Stimulated activated CD8-positive, alpha-beta memory T cell treated with anti-CD3 and anti-CD28 coated beads, Interleukin-12 subunit alpha, Interleukin-12 subunit beta, amount 100 ng/mL, for 1 hour (primary cell): ENCODE results near the gene PPP1R13B.
"Not testable (repeated sequence)": the region's sequence is repeated elsewhere in the genome, so short reads cannot be mapped to it uniquely, and the experiment has no call there.

Experiments used
- DNase-seq: peaks from one replicate; pipeline ENCODE4 v3.0.0-alpha.2; 2020; ENCODE audit warnings: low read depth

PPP1R13B gene

DNA sequence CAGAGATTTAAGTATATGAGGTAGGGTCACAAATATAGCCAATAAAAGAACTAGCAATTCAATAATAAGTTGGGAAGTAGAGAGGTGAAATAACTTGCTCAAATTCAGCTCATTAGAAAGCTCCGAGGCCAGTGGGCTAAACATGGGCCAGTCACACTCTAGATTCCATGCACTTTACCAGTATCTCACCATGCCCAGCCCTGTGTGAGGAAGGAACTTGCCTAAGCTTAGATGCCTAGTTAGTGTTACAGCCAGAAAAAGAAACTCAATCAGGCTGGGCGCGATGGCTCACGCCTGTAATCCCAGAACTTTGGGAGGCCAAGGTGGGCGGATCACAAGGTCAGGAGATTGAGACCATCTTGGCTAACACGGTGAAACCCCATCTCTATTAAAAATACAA is 71.1 kb downstream of the PPP1R13B start:
- DNase-seq = not testable (repeated sequence)

DNA sequence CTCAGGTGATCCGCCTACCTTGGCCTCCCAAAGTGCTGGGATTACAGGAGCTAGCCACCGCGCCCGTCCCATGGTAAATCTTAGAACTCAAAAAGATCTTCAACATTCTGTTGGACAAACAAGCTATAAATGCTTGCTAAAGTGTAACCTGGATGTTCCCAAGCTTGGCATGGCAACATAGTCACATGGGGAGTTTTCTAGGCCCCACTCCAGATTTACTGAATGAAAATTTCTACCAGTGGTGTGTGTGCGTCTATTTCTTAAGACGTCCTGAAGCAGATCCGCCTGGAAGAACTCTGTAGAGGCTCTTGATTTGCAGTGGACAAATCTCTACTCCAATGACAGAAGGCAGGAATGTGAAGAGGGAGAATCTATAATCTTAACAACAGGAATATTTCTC is 71.9 kb downstream of the PPP1R13B start:
- DNase-seq = no peak

DNA sequence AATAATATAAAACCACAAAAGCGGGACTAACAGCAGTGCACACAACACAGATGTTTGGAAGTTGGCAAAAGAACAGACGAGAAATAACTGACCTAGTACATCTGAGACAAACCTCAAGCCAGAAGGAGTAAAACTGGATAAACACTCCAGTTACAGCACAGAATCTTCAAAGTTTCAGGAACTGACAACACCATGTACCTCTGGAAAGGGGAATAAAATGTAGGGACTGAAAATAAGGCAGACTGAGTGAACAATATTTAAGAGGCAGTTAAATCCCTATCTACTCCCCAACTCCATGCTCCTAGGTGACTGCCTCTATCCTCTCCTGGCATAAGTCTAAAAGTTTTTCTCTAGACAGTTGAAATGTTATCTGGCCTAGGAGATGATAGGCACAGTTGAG is 73.9 kb downstream of the PPP1R13B start:
- no peak for DNase-seq

DNA sequence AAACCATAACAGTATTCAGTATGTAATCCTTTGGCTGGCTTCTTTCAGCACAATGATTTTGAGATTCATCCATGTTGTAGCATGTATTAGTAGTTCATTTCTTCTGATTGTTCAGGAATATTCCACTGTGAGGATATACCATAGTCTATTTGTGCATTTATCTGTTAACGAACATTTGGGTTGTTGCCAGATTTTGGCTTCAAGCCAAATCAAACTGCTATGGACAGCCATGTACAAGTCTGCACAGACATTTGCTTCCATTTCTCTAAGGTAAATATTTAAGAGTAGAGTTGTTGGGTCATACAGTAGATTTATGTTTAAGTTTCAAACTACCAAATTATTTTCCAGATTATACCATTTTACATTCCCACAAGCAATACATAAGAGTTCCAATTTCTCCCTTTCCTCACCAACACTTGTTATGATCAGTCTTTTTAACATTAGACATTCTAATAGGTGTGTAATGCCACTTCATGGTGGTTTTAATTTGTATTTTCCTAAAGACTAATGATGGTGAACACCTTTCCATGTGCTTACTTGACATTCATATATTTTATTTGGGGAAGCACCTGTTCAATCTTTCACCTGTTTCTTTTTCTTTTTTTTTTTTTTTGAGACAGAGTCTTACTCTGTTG is 75.2 kb downstream of the PPP1R13B start:
- DNase-seq = no peak

DNA sequence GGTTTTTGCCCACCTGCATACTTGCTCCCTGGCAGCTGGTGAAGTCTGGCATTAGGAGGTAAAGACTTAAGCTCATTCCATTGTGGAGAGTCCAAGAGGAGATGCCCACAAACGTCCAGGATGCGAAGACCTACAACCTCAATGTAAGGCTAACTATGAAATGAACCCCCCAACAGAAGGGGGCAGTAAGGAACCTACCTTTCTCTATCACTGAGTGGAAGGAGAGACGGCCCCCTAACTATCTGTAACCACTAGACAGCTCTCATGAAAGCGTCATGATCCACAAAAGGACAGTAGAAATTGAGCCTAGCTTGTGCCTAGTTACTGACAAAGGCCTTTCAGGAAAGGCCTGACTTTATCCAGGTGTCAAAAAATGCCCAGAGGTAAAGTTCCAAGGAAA is 76.5 kb downstream of the PPP1R13B start:
- no peak for DNase-seq

DNA sequence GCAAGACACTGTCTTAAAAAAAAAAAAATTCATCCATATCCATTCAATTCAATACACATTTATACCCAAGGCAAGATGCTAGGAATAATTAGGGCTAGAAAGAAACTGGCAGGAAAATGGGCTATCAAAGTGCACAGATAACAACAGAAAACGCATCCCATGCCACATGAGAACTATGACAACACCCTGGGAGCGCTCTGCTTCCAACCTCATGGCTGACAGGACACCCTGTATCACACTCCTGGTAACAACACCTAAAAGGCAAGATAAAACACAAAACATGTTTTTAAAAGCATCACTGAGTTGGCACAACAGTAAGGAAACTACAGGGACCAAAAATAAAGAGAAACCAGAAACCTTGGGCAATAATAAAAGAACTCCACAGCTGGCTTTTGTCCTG is 76.9 kb downstream of the PPP1R13B start:
- no peak for DNase-seq

DNA sequence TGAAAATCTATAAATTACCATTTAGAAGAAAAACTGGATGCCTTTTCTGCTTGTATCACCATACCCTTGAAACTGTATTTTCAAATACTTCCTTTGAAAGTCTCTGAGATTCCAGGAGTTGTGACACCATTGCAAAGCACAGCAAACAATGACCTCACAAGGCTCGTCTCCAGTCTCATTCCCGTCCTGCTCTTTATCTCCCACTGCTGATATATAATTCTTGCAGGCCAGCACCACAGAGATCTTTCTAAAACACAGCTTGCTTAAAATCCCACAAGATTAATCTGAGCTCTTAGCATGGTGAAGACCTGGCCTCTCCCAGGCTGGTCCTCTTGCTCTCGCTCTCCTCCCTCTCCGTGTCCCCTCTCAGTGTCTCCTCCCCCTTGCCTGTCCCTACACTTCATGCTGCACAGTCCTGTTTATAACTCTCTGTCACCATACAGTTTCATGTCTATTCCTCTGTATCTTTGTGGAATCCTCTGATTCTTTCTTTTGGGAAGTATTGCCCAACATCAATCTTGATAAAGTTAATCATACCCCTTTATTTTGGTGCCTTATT is 80.0 kb downstream of the PPP1R13B start:
- DNase-seq = no peak

DNA sequence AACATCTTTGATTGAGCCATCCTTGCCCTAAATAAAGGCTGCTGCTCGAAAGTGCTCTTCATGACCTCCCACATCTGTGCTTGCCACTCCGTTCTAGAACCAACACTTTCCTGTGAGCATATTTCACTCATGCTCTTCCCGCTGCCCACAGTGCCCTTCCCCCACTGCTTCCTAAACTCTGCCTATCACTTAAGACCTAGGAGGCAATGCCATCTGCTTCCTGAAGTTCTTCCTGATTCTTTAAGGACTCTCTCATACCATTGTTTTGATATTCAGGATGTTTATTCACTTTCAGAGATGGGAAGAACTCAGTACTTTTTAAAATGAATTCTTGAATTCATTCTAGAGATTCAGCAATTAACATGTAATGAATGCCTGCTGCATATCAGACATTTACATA is 81.8 kb downstream of the PPP1R13B start:
- no peak for DNase-seq

DNA sequence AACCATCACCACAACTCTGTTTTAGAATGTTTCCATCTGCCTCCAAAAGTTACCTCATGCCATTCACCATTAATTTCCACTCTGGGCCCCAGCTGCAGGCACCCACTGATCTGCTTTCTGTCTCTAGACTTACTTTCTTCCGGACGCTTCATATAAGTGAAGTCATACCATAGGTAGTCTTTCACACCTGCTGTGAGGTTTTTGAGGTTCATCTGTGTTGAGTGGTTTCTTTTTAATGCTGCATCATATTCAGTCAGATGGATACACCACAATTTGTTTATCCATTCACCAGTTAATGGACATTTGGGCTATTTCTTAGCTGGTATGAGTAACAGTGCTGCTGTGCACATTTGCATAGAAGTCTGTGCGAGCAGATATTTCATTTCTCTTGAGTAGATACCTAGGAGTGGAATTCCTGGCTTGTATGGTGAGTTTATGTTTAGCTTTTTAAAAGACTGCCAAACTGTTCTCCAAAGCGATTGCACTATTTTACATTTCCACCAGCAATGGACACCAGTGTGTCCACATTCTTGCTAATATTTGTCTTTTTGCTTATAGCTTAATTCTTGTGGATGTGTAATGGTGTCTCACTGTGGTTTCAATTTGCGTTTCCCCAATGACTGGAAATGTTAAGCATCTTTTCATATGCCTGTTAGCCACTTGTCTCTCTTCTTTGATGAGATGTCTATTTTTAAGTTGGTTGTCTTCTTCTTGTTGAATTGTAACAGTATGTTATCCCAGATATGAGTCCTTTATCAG is 83.5 kb downstream of the PPP1R13B start:
- no peak for DNase-seq

DNA sequence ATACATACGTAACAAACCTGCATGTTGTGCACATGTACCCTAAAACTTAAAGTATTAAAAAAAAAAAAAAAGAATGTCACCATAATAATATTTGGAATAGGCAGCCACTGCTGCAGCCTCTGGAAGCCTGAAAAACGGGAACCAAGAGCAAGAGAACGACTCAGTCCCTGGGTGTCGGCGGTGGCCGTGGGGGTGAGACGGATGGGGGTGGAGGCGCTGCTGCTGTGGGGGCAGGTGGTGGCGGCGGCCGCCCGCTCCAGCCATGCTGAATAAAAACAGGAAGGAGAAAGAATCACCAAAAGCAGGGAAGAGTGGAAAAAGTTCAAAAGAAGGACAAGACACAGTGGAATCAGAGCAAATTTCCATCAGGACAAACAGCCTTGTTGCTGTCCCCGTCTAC is 84.8 kb downstream of the PPP1R13B start:
- DNase-seq = no peak

DNA sequence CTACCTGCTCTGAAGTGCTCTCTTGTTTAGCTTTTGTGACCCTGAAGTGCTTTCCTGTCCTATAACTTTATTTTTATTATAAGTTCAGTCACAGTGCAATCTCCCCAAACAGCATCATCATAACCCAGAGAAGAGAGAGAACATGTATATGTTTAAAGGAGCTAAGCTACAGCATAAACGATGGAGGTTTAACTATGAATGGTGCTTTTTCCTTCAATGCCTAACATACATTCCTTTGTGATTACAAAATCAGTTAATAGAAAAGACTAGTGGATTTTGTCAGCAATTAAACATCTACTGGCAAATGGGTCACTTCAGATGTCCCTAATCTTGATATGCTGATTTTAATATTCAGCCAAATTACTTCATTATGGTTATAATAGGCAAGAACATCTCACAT is 85.3 kb downstream of the PPP1R13B start:
- no peak for DNase-seq

DNA sequence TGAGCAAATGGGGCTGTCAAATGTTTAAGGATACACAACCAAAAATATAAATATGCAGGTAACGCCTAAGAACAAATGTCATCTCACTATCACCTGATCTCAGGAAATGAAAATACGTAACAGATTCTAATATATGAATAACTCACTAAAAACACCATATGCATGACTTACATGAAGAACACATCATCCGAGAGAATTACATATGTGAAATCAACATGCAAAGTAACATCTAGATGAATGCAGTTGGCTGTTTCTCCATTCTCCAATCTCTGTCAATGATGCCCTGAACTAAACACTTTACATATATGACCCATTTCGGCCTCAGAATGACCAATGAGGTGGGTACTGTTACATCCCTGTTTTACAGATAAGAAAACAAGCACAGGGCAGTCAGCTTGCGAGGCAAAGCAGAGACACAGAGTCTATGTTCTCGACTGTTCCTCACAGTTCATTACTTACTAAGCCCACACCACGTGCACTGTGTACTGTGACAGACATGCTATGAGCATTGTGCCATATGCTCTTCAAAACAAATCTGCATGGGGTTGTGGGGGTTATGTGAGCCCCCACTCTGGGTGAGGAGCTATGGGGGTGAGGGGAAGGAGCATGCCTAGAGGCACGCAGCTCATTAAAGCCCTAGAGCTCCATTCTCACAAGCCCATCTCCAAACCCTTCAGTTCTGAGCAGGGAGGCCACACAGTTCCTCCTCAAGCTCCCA is 89.2 kb downstream of the PPP1R13B start:
- DNase-seq = no peak

DNA sequence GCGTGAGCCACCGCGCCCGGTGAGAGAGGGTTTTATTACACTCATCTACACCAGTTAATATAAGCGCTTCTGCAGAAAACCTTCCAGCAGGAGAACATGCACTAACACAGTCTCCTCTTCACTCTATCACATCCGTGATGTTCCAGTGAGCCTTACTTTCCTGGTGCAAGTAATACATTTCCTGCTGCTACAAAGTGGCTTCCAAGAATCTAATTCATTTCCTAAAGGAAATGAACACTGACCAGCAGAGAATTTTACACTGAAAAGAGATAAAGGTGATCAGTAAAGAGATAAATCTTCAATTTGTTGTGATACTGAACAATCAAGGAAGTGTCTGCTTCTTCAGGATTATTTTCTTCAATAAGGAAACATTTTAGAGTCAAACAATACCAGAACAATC is 92.3 kb downstream of the PPP1R13B start:
- no peak for DNase-seq

DNA sequence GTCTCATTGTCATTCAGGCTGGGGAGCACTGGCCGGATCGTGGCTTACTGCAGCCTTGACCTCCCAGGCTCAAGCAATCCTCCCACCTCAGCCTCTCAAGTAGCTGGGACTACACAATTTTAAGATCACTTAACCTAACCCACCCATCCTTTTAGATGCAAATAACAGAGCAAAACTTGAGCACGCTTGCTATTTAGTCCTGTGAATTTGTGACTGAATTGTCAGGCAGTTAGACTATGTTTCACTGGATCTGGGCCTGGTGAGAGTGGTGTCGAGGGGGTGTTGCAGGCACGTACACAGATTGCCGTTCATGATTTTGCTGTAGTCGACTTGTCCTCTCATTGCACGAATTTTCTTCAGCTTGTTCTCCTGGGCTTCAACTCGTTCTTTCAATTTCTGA is 93.6 kb downstream of the PPP1R13B start:
- no peak for DNase-seq

DNA sequence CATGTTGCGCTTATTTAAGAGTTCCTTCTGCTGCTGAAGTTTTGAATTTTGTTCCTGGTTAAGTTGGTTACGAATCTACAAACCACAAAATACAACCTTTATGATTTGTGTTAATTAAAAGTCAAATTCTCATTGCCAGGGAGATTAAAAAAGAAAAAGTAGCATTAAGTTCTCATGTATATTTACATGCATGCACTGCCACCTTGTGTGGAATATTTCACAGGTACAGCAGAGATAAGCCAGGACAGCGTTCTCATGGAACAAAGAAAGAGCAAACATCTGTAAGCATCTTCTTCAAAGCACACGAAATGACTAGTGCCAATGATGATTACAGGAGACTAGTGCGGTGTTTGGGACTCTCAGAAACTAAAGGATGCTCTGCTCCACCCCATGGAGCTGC is 97.5 kb downstream of the PPP1R13B start:
- no peak for DNase-seq

DNA sequence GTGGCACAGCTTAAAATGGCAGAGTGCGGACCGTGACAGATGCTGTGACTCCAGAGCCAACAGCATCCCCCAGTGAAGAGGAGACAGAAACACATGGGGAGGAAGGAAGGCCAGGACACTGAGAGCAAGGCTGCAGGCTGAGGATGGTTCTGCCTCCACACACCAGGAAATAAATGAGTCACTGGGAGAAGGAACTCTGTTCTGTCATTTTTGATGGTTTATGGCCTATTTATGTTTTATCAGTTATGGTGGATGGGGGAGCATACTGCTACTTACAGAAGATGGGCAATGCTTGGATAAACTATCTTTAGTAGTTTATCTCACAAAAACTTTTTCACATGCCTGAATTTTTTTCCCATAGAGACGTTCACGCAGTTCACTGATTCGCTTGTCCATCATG is 97.9 kb downstream of the PPP1R13B start:
- no peak for DNase-seq

DNA sequence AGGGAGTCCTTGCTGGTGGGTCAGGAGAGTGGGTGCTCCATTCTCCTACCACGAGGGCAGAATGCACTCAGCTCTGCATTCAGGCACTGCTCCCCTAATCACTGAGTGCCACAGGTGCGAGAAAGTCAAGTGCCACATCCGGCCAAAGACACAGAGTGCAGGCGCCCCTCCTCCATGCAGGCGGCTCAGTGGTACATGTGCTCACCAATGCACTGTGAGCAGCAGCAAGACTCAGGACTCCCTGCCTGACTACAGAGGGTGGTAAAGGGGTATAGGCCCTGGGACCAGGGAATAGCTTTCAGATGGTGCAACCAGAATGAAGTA is 98.9 kb downstream of the PPP1R13B start:
- no peak for DNase-seq

DNA sequence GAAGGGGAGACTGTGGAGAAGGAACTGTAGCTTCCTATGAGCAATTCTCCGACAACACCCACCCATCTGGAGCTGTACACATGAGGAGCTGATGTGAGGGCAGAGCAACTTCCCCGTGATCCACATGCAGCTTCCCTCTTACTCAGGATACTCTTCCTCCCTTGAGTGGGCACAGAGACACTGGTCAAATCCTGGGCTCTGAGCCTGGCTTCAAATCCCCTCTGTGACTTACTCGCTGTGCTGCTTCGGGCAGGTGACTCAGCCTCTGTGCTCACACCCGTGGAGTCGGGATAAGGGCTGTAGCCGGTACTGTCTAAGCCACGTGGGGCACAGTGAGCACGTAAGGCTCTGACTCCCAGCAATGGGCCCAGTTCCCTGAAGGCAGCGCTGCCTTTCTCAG is 100.7 kb downstream of the PPP1R13B start:
- DNase-seq = no peak

DNA sequence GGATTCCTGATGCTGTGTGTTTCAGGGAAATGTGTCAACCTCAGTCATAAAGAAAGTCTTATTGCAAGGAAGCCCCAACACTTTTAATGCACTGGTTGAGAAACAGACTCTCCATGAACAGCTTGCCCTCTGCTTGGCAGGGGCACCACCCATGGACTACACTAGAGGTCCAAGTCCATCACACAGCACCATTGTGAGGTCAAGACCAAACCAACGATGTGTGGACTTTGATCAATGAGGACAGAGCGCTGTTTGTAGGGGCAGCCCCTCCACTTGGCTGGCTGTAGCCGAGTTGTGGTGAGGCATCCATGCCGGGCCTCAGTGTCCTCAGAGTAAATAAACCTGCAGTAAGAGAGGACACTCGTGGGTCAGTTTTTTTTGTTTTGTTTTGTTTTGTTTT is 102.0 kb downstream of the PPP1R13B start:
- no peak for DNase-seq

DNA sequence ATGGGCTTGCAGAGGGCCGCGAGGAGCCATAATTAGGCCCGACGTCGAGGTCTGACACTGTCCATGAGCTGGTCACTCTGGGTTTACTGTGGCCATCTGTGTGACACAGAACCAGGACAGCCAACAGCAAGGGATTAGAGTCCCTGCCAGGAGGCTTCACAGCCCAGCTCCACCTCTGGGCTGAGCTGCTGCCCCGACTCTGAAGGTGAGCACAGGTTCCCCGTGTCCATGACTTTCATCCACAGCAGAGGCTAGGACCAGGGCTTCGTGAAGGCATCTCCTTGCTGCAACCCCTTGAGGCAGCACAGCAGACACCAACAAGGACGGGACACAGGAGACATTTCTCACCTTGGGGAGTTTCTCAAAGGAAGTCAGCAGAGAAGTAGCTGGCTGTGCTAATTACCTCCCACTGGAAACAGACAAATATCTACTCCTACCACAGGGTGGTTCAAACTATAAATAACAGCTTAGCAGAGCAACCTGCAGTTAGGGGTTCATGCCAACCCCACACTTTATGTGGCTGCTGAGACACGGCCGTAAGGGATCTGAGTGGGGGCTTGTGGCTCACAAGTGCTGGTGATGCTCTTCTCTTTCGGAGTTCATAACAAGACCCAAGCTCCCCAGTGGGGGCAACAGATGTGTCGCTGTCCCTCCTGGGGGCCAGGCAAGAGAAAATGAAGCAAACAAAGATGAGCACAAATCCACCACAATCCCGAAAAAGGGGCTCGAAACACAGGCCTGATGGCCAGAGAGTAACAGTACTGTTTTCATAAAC is 102.6 kb downstream of the PPP1R13B start:
- no peak for DNase-seq

DNA sequence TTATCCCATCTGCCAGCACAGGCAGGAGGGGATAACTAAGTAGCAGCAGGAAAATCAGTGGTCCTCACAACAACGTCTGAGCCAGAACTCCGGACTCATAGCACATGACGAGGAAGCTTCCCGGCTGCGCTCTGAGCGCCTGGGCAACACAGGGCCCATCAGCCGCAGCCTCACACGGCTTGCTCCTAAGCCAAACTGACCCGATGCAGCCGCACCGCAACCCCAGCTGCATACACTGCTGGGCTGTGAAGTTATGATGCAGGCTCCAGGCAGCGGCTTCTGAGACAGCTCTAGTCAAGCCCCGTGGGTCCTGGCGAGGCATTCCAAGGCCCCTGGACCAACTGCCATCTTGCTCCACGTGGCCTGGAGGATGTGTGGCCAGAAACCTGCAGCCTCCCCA is 103.7 kb downstream of the PPP1R13B start:
- no peak for DNase-seq

DNA sequence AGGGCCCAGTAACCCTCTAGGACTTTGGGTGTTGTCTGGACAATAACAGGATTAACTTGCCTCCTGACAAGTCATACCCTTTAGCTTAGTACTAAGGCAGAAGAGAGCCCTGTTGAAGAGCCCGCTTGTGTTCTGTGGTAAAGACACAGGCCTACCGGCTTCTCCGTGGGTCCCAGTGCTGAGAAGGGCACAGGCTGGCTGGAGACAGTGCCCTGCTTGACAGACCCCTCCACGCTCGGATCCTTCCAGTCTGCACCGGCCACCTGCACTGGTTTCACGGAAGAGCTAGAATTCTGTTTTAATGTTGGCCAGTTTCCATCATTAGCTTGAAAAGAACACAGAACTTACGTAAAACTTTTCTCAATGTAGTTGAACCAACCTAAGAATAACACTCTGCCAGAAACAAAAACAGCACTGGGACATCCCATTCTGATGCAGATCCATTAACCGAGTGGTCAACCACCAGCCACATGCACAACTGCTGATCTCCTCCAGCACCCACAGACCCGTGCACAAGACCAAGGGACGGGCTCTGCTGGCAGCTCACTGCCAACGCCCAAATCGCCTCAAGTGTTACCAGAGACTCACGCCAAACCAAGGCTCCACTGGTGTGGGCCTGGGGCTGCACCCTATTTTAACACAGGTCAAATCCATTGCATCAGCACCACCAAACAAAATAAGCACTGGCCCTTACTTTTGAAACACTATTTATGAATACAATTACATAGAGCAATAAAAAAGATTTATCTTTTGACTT is 104.7 kb downstream of the PPP1R13B start:
- DNase-seq = no peak
